ENCODE results near the gene PTPN9.
"Not testable (repeated sequence)": the region's sequence is repeated elsewhere in the genome, so short reads cannot be mapped to it uniquely, and the experiment has no call there.

Gene PTPN9

GRCh38 chr15:75532413-75533250 is 46.5 kb downstream of the PTPN9 start:
- no peak for DNase-seq (ENCODE audit: extremely low read depth in 1 of 2, low read depth in 1 of 2)

GRCh38 chr15:75531041-75531450 is 48.1 kb downstream of the PTPN9 start:
- DNase-seq (ENCODE audit: extremely low read depth in 1 of 2, low read depth in 1 of 2): no peak

- no peak for DNase-seq (ENCODE audit: extremely low read depth in 1 of 2, low read depth in 1 of 2)
Measured at GRCh38 chr15:75530169-75530568, 48.9 kb downstream of the PTPN9 start.

- DNase-seq (ENCODE audit: extremely low read depth in 1 of 2, low read depth in 1 of 2): not testable (repeated sequence)
Measured at GRCh38 chr15:75525756-75526155, 53.4 kb downstream of the PTPN9 start.

- DNase-seq (ENCODE audit: extremely low read depth in 1 of 2, low read depth in 1 of 2): no peak
Measured at GRCh38 chr15:75523011-75523410, 56.1 kb downstream of the PTPN9 start.

GRCh38 chr15:75517233-75517632 is 61.9 kb downstream of the PTPN9 start:
- no peak for DNase-seq (ENCODE audit: extremely low read depth in 1 of 2, low read depth in 1 of 2)

- DNase-seq (ENCODE audit: extremely low read depth in 1 of 2, low read depth in 1 of 2): no peak
Measured at GRCh38 chr15:75508840-75509532, 70.1 kb downstream of the PTPN9 start.

- DNase-seq (ENCODE audit: extremely low read depth in 1 of 2, low read depth in 1 of 2): no peak
Measured at GRCh38 chr15:75502360-75502759, 76.8 kb downstream of the PTPN9 start.

GRCh38 chr15:75493732-75494131 is 85.4 kb downstream of the PTPN9 start:
- no peak for DNase-seq (ENCODE audit: extremely low read depth in 1 of 2, low read depth in 1 of 2)

GRCh38 chr15:75483961-75484360 is 95.2 kb downstream of the PTPN9 start:
- no peak for DNase-seq (ENCODE audit: extremely low read depth in 1 of 2, low read depth in 1 of 2)

GRCh38 chr15:75483556-75483955 is 95.6 kb downstream of the PTPN9 start:
- DNase-seq (ENCODE audit: extremely low read depth in 1 of 2, low read depth in 1 of 2): not testable (repeated sequence)

GRCh38 chr15:75483106-75483505 is 96.0 kb downstream of the PTPN9 start:
- DNase-seq (ENCODE audit: extremely low read depth in 1 of 2, low read depth in 1 of 2): no peak

- DNase-seq (ENCODE audit: extremely low read depth in 1 of 2, low read depth in 1 of 2): not testable (repeated sequence)
Measured at GRCh38 chr15:75480463-75480862, 98.7 kb downstream of the PTPN9 start.

- no peak for DNase-seq (ENCODE audit: extremely low read depth in 1 of 2, low read depth in 1 of 2)
Measured at GRCh38 chr15:75479670-75480069, 99.4 kb downstream of the PTPN9 start.

GRCh38 chr15:75477094-75477493 is 102.0 kb downstream of the PTPN9 start:
- DNase-seq (ENCODE audit: extremely low read depth in 1 of 2, low read depth in 1 of 2): not testable (repeated sequence)

GRCh38 chr15:75468913-75469598 is 110.1 kb downstream of the PTPN9 start:
- DNase-seq (ENCODE audit: extremely low read depth in 1 of 2, low read depth in 1 of 2): no peak

- no peak for DNase-seq (ENCODE audit: extremely low read depth in 1 of 2, low read depth in 1 of 2)
Measured at GRCh38 chr15:75460646-75461045, 118.5 kb downstream of the PTPN9 start.

- DNase-seq (ENCODE audit: extremely low read depth in 1 of 2, low read depth in 1 of 2): no peak
Measured at GRCh38 chr15:75459581-75459980, 119.5 kb downstream of the PTPN9 start.

- no peak for DNase-seq (ENCODE audit: extremely low read depth in 1 of 2, low read depth in 1 of 2)
Measured at GRCh38 chr15:75456710-75457109, 122.4 kb downstream of the PTPN9 start.

- DNase-seq (ENCODE audit: extremely low read depth in 1 of 2, low read depth in 1 of 2): no peak
Measured at GRCh38 chr15:75455982-75456531, 123.1 kb downstream of the PTPN9 start.

GRCh38 chr15:75455424-75455981 is 123.6 kb downstream of the PTPN9 start:
- DNase-seq (ENCODE audit: extremely low read depth in 1 of 2, low read depth in 1 of 2): peak; percentile 72 to 82

Data from activated CD8-positive, alpha-beta memory T cell treated with anti-CD3 and anti-CD28 coated beads for 1 hour (primary cell).